HG03442 (cell line): ENCODE measurements around the gene BCAS3.
"Not testable (repeated sequence)": the region's sequence is repeated elsewhere in the genome, so short reads cannot be mapped to it uniquely, and the experiment has no call there.

Source experiments
- ATAC-seq: cut with Tn5 transposase; IDR thresholded peaks from one replicate; pipeline ENCODE4 v1.9.1; 2021; ENCODE audit warnings: mild to moderate bottlenecking, moderate library complexity; ENCODE audit not compliant: unreplicated experiment

BCAS3 gene

GRCh38 chr17:60677308-60678117 lies at the start of gene BCAS3:
Gene BCAS3, plus strand, starts transcription at chr17:60677851.
- ATAC-seq: peak; percentile 94

DNA sequence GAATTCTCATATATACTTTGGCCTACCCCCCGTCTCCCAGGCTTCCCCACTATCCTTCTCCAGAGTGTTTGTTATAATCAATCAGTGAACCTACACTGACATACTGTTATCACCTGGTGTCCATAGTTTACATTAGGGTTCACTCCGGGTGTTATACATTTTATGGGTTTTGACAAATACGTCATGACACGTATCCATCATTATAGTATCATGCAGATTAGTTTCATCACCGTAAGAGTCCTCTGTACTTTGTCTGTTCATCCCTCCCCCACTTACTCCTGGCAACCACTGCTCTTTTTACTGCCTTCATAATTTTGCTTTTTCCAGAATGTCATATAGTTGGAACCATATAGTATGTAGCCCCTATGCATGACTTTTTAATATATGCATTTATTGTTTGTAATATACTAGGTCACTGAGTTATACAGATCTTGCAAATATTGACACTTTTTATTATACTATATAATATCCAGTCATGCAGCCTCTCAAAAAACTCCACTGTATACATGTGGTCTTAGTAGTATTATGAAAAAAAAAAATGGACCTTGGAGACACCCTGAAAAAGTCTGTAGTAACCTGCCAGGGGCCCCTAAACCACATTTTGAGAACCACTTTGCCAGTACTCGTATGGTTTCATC lies 49.3 kb upstream of the BCAS3 start:
- ATAC-seq: no peak

- ATAC-seq: no peak
Measured at GRCh38 chr17:60629120-60629519, 48.5 kb upstream of the BCAS3 start.

DNA sequence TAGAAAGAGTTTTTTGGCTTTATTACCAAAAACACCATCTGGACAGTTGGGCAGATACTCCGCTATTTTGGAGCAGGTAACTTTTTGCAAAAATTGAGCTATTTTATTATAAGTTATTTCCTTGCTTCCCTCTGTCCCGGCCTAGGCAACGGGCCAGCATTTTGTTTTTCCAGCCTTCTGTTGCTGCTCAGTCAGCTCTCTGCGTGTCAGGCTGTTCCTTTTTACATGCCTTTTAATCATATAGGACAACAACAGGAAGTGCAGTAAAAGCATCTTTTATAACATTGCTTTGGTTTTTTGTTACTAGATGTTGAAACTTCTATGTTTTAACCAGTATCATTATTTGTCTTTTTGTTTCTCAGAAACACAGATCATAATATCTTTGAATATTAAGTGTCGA lies 47.3 kb upstream of the BCAS3 start:
- ATAC-seq: no peak

GRCh38 chr17:60631119-60631518 lies 46.5 kb upstream of the BCAS3 start:
- no peak for ATAC-seq

- no peak for ATAC-seq
Measured at GRCh38 chr17:60637683-60638082, 40.0 kb upstream of the BCAS3 start.

DNA sequence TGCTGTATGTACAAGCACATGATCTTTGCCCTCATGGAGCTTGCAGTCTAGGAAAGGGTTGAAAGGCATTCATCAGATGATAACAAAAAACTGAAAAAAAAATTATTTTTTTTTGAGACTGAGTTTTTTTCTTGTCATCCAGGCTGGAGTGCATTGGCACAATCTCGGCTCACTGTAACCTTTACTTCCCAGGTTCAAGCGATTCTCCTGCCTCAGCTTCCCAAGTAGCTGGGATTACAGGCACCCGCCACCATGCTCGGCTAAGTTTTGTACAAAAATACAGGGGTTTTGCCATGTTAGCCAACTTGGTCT lies 38.7 kb upstream of the BCAS3 start:
- no peak for ATAC-seq

DNA sequence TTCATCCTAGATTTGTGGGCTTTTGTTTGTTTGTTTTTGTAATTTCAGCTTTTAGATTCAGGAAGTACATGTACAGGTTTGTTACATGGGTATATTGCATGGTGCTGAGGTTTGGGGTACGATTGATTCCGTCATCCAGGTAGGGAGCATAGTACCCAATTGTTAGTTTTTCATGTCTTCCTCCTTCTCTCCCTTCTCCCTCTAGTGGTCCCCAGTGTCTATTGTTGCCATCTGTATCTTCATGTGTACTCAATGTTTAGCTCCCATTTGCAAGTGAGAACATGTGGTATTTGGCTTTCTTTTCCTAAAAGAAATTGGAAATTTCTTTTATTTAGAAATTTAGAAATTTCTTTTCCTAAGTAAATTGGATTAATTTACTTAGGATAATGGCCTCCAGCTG lies 37.1 kb upstream of the BCAS3 start:
- ATAC-seq: no peak

DNA sequence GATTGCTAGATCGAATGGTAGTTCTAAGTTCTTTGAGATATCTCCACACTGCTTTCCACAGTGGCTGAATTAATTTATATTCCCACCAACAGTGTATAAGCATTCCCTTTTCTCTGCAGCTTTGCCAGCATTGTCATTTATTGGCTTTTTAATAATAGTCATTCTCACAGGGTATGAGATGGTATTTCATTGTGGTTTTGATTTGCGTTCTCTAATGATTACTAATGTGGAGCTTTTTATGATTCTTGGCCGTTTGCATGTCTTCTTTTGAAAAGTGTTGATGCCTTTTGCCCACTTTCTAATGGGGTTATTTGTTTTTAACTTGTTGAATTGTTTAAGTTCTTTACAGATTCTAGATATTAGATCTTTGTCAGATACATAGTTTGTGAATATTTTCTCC lies 36.5 kb upstream of the BCAS3 start:
- ATAC-seq: no peak

GRCh38 chr17:60641810-60642220 lies 35.8 kb upstream of the BCAS3 start:
- no peak for ATAC-seq

DNA sequence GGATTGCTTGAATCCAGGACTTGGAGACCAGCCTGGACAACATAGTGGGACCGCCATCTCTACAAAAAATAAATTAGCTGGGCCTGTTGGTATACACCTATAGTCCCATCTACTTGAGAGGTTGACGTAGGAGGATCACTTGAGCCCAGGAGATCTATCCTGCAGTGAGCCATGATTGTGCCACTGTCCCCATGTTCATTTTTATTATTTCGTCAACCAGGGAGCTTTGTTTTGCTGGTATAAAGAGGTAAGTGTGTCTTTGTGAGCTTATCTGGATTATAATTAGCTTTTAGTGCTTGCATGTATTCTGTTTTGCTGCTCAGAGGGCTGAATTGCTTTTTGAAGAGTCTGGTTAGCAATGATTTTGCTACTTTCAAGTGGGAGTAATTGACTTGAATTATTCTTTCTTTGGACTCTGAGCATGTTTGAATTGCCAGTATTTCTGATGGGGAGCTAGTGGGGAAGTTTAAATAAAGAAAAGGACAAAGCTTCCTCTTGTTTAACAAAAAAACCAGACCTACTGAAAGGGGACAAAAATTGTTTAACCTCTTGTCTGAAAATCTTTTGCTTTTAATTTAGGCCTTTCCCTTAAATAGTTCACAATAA lies 31.6 kb upstream of the BCAS3 start:
- ATAC-seq: no peak

- ATAC-seq: no peak
Measured at GRCh38 chr17:60646701-60647100, 30.9 kb upstream of the BCAS3 start.

DNA sequence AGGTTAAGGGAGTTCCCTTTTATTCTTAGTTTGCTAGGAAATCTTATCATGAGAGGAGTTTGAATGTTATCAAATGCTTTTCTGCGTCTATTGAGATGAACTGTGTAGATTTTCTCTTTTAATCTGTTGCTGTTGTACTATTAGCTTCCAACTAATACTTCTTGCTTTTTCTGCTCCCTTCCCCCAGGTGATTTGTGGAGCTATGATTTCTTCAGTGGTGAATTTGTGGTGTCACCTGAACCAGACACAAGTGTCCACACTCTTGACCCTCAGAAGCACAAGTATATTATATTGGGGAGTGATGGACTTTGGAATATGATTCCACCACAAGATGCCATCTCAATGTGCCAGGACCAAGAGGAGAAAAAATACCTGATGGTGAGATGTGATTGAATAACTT lies 29.9 kb upstream of the BCAS3 start:
- no peak for ATAC-seq

- peak; percentile 90 for ATAC-seq
Measured at GRCh38 chr17:60652454-60653247, 25.0 kb upstream of the BCAS3 start.

GRCh38 chr17:60653569-60653968 lies 24.1 kb upstream of the BCAS3 start:
- ATAC-seq: no peak

DNA sequence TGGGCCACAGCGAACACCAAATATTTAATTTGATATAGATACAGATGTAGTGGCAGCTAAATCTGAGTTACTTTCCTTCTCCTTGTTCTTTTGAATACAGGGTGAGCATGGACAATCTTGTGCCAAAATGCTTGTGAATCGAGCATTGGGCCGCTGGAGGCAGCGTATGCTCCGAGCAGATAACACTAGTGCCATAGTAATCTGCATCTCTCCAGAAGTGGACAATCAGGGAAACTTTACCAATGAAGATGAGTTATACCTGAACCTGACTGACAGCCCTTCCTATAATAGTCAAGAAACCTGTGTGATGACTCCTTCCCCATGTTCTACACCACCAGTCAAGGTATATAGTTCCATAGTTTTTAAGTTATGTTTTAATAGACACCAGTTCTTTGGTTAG lies 21.2 kb upstream of the BCAS3 start:
- ATAC-seq: no peak

GRCh38 chr17:60659156-60659555 lies 18.5 kb upstream of the BCAS3 start:
- ATAC-seq: no peak

GRCh38 chr17:60661489-60661888 lies 16.2 kb upstream of the BCAS3 start:
- ATAC-seq: no peak

GRCh38 chr17:60664022-60664421 lies 13.6 kb upstream of the BCAS3 start:
- no peak for ATAC-seq

DNA sequence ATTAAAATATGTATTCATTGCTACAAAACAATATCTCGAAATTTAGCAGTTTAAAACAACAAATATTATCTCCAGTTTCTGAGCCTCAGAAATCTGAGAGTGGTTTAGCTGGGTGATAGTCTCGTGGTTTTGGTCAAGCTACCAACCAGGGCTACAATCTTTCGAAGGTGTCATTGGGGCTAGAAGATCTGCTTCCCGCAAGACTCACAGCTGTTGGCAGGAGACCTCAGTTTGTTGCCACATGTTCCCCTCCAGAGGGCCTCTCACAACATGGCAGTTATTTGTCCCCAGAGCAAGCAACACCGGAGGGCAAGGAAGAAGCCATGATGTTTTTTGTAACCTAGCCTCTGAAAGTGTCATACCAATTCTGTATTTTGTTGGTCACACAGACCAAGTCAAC lies 12.0 kb upstream of the BCAS3 start:
- ATAC-seq: no peak

GRCh38 chr17:60668741-60669140 lies 8.9 kb upstream of the BCAS3 start:
- not testable (repeated sequence) for ATAC-seq

DNA sequence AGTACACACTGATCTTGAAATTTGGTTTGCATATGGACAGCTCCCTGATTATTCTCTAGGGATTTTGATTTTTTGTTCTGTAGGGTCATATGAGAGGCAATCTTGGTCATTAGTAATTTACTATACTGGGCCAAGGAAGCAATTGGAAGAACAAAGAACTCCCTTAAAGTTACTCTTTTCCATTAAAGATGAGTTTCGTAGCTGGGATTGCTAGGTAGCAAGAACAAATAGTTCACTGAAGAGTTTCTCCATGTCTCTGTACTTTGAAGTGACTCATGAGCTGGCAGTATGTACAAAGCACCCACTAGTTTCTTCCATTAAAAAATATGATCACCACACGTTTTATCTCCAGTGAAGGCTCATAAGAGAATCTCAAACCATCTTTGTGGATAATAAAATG lies 6.2 kb upstream of the BCAS3 start:
- no peak for ATAC-seq
